ENCODE results near the gene PPP3R1.

- TF ChIP-seq CTCF (IDR thresholded peaks at IDR 0.05) = no peak
- no peak for TF ChIP-seq POLR2A (IDR thresholded peaks at IDR 0.05)
Observed at GRCh38 chr2:68171146-68171545, 81.2 kb downstream of the PPP3R1 start.
